ENCODE measurements around the gene BCAS1.

DNA sequence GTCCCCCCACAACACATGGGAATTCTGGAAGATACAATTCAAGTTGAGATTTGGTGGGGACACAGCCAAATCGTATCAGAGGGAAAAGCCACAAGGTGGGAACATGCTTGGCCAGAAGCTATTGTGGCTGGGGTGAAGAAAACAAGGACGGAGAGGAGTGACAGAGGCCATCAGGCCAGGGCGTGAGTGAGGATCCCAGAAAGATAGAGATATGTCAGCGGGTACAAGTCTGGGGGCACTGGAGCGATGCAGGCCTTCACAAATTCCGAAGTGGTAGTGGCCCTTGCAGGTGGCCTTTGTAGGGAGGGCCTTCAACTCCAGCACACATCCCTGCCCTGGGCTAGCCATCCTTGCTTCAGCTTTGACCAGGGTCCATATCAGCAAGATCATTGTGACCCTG, 159.1 kb downstream of the BCAS1 start:
- no peak for TF ChIP-seq EGR1 (IDR thresholded peaks at IDR 0.05)
- no peak for TF ChIP-seq EP300 (IDR thresholded peaks at IDR 0.05; ENCODE audit: borderline replicate concordance)
- TF ChIP-seq, protein P1, sequence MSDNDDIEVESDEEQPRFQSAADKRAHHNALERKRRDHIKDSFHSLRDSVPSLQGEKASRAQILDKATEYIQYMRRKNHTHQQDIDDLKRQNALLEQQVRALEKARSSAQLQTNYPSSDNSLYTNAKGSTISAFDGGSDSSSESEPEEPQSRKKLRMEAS (IDR thresholded peaks at IDR 0.05): no peak
- no peak for TF ChIP-seq FOXM1 (IDR thresholded peaks at IDR 0.05; ENCODE audit: borderline replicate concordance, low read depth)
- TF ChIP-seq YY1 (IDR thresholded peaks at IDR 0.05; ENCODE audit: low read depth): no peak
